HEK293 (cell line): ENCODE measurements around the gene CSMD2.

Experiments
- CTCF ChIA-PET: fragments of 350-600 bp; formaldehyde crosslinking; extraction: SDS; loops from one replicate; lab custom pipeline; 2021; ENCODE audit warnings: antibody characterized with exemption; lab: Yijun Ruan, JAX
- POLR2A ChIA-PET: fragments of 300-600 bp; formaldehyde crosslinking; extraction: SDS; loops from one replicate; lab custom pipeline; 2020; ENCODE audit warnings: antibody characterized with exemption, inconsistent platforms; lab: Yijun Ruan, JAX
- H3K27ac ChIP-seq: fragments of 200-500 bp; sonication (Bioruptor generic); 2 replicates; pipeline ENCODE4 v1.5.1; 2014; ENCODE audit warnings: low read depth, low read length, control low read depth, inconsistent platforms; ENCODE audit errors: extremely low read depth
- H3K36me3 ChIP-seq, 2 experiments: fragments of 200-500 bp in 1 of 2; sonication (Bioruptor generic) in 1 of 2; 1 replicate in 1 of 2; 2 replicates in 1 of 2; pipeline ENCODE4 v1.5.1; 2014 to 2017; ENCODE audit warnings: inconsistent platforms in 2 of 2, low read length in 2 of 2; ENCODE audit not compliant: control insufficient read depth in 2 of 2, insufficient read depth in 1 of 2
- H3K4me1 ChIP-seq: fragments of 200-500 bp; sonication (Bioruptor generic); 2 replicates; pipeline ENCODE4 v1.5.1; 2014; ENCODE audit warnings: mild to moderate bottlenecking, low read length, inconsistent platforms; ENCODE audit not compliant: control insufficient read depth, insufficient read depth
- H3K4me3 ChIP-seq: 2 replicates; pipeline ENCODE4 v1.5.1; 2011; ENCODE audit warnings: low read depth, mild to moderate bottlenecking, control low read depth, low read length, moderate library complexity
- H3K9me3 ChIP-seq: fragments of 200-500 bp; sonication (Bioruptor generic); 2 replicates; pipeline ENCODE4 v1.5.1; 2014; ENCODE audit warnings: low read depth, low read length, inconsistent platforms; ENCODE audit not compliant: control insufficient read depth, insufficient read depth
- HIC1 ChIP-seq: fragments of 450-650 bp; formaldehyde crosslinking; IDR thresholded peaks from 2 replicates; pipeline ENCODE4 v1.5.1; 2016; ENCODE audit warnings: missing biosample characterization, missing genetic modification characterization
- IKZF3 ChIP-seq: fragments of 450-650 bp; IDR thresholded peaks from 2 replicates; pipeline ENCODE4 v1.5.0; 2018; ENCODE audit warnings: missing biosample characterization, mild to moderate bottlenecking, missing genetic modification characterization, moderate library complexity
- KLF7 ChIP-seq: fragments of 450-650 bp; formaldehyde crosslinking; IDR thresholded peaks from 2 replicates; pipeline ENCODE4 v1.5.1; 2016; ENCODE audit warnings: missing biosample characterization, missing genetic modification characterization, borderline replicate concordance
- KLF9 ChIP-seq: fragments of 450-650 bp; formaldehyde crosslinking; IDR thresholded peaks from 2 replicates; pipeline ENCODE4 v1.5.1; 2016; ENCODE audit warnings: missing biosample characterization, missing genetic modification characterization, low read depth
- PRDM1 ChIP-seq: fragments of 450-650 bp; formaldehyde crosslinking; IDR thresholded peaks from 2 replicates; pipeline ENCODE4; 2016; ENCODE audit warnings: missing biosample characterization, missing genetic modification characterization
- RBAK ChIP-seq: fragments of 450-650 bp; formaldehyde crosslinking; IDR thresholded peaks from 2 replicates; pipeline ENCODE4 v1.5.1; 2016; ENCODE audit warnings: missing biosample characterization, missing genetic modification characterization
- SCRT1 ChIP-seq: fragments of 450-650 bp; formaldehyde crosslinking; IDR thresholded peaks from 2 replicates; pipeline ENCODE4 v1.5.1; 2016; ENCODE audit warnings: missing biosample characterization, missing genetic modification characterization, borderline replicate concordance
- ZFP37 ChIP-seq: fragments of 450-650 bp; formaldehyde crosslinking; IDR thresholded peaks from 2 replicates; pipeline ENCODE4 v1.5.1; 2016; ENCODE audit warnings: missing biosample characterization, missing genetic modification characterization
- ZFP69B ChIP-seq: fragments of 450-650 bp; formaldehyde crosslinking; IDR thresholded peaks from 2 replicates; pipeline ENCODE4 v1.5.1; 2016; ENCODE audit warnings: missing biosample characterization, missing genetic modification characterization
- ZNF10 ChIP-seq: fragments of 450-650 bp; formaldehyde crosslinking; IDR thresholded peaks from 2 replicates; pipeline ENCODE4 v1.5.1; 2017; ENCODE audit warnings: missing biosample characterization, missing genetic modification characterization
- ZNF114 ChIP-seq: fragments of 450-650 bp; formaldehyde crosslinking; IDR thresholded peaks from 2 replicates; pipeline ENCODE4 v1.5.0; 2017; ENCODE audit warnings: missing biosample characterization, missing genetic modification characterization
- ZNF132 ChIP-seq: fragments of 450-650 bp; formaldehyde crosslinking; IDR thresholded peaks from 2 replicates; pipeline ENCODE4 v1.5.1; 2017; ENCODE audit warnings: missing biosample characterization, missing genetic modification characterization, borderline replicate concordance
- ZNF133 ChIP-seq: fragments of 450-650 bp; formaldehyde crosslinking; IDR thresholded peaks from 2 replicates; pipeline ENCODE4 v1.5.1; 2016; ENCODE audit warnings: missing biosample characterization, missing genetic modification characterization
- ZNF175 ChIP-seq: fragments of 450-650 bp; formaldehyde crosslinking; IDR thresholded peaks from 2 replicates; pipeline ENCODE4 v1.5.1; 2016; ENCODE audit warnings: missing biosample characterization, missing genetic modification characterization
- ZNF184 ChIP-seq: fragments of 450-650 bp; IDR thresholded peaks from 2 replicates; pipeline ENCODE4 v1.5.1; 2018; ENCODE audit warnings: missing biosample characterization, mild to moderate bottlenecking, missing genetic modification characterization
- ZNF248 ChIP-seq: fragments of 450-650 bp; formaldehyde crosslinking; IDR thresholded peaks from 2 replicates; pipeline ENCODE4 v1.5.1; 2017; ENCODE audit warnings: missing biosample characterization, missing genetic modification characterization
- ZNF510 ChIP-seq: fragments of 450-650 bp; formaldehyde crosslinking; IDR thresholded peaks from 2 replicates; pipeline ENCODE4 v1.5.1; 2018; ENCODE audit warnings: mild to moderate bottlenecking, missing genetic modification characterization, missing biosample characterization; ENCODE audit not compliant: insufficient replicate concordance
- ZNF530 ChIP-seq: fragments of 450-650 bp; formaldehyde crosslinking; IDR thresholded peaks from 2 replicates; pipeline ENCODE4 v1.5.1; 2016; ENCODE audit warnings: low read depth, missing biosample characterization, missing genetic modification characterization
- ZNF560 ChIP-seq: fragments of 450-650 bp; formaldehyde crosslinking; IDR thresholded peaks from 2 replicates; pipeline ENCODE4 v1.5.1; 2017; ENCODE audit warnings: missing biosample characterization, missing genetic modification characterization, borderline replicate concordance
- ZNF624 ChIP-seq: fragments of 450-650 bp; formaldehyde crosslinking; IDR thresholded peaks from 2 replicates; pipeline ENCODE4 v1.5.1; 2017; ENCODE audit warnings: missing biosample characterization, missing genetic modification characterization
- ZNF639 ChIP-seq: fragments of 450-650 bp; formaldehyde crosslinking; IDR thresholded peaks from 2 replicates; pipeline ENCODE4 v1.5.1; 2016; ENCODE audit warnings: missing biosample characterization, missing genetic modification characterization
- ZNF701 ChIP-seq: fragments of 450-650 bp; formaldehyde crosslinking; IDR thresholded peaks from 2 replicates; pipeline ENCODE4 v1.5.1; 2016; ENCODE audit warnings: missing biosample characterization, missing genetic modification characterization
- ZNF837 ChIP-seq: fragments of 450-650 bp; formaldehyde crosslinking; IDR thresholded peaks from 2 replicates; pipeline ENCODE4 v1.5.1; 2016; ENCODE audit warnings: missing biosample characterization, missing genetic modification characterization
- ZSCAN16 ChIP-seq: fragments of 450-650 bp; formaldehyde crosslinking; IDR thresholded peaks from 2 replicates; pipeline ENCODE4 v1.5.1; 2016; ENCODE audit warnings: missing biosample characterization, missing genetic modification characterization
- ZXDB ChIP-seq: fragments of 450-650 bp; formaldehyde crosslinking; IDR thresholded peaks from 2 replicates; pipeline ENCODE4 v1.5.1; 2016; ENCODE audit warnings: missing biosample characterization, missing genetic modification characterization
- TF ChIP-seq, protein P1 (sequence below): fragments of 450-650 bp; formaldehyde crosslinking; optimal IDR thresholded peaks from 2 replicates; pipeline ENCODE3; 2016; ENCODE audit warnings: missing biosample characterization, mild to moderate bottlenecking, missing genetic modification characterization
- TF ChIP-seq, protein P2 (sequence below): fragments of 450-650 bp; formaldehyde crosslinking; IDR thresholded peaks from 2 replicates; pipeline ENCODE4 v1.5.1; 2016; ENCODE audit warnings: missing biosample characterization, missing genetic modification characterization
- TF ChIP-seq, protein P3 (sequence below): fragments of 450-650 bp; formaldehyde crosslinking; IDR thresholded peaks from 2 replicates; pipeline ENCODE4 v1.5.1; 2016; ENCODE audit warnings: missing biosample characterization, missing genetic modification characterization
- TF ChIP-seq, protein P4 (sequence below): fragments of 450-650 bp; formaldehyde crosslinking; IDR thresholded peaks from 2 replicates; pipeline ENCODE4 v1.5.1; 2017; ENCODE audit warnings: missing biosample characterization, missing genetic modification characterization

The CSMD2 gene

DNA sequence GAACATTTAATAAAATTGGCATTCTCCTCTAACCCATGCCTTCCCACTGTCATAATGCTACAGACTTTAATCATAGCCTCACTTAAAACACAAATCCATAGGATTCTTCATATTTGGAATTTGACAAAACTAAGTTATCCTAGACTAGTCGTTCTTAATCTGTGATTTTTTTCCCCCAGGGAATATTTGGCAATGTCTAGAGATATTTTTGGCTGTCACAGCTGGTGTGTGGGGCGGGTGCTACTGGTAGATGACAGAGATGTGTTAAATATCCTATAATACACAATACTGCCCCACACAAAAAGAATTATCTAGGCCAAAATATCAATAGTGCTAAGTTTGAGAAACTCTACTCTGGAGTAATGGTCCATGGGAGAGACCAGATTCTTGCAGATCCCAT, 396.9 kb downstream of the CSMD2 start:
- Histone ChIP-seq H3K4me1 (no peaks in the 10 kb centered on the region), H3K27ac (no peak overlapping the region), H3K36me3 (no peaks in the 10 kb centered on the region), H3K9me3 (no peaks in the 10 kb centered on the region), H3K4me3 (no peak overlapping the region)
- CTCF ChIA-PET = no interaction called here
- POLR2A ChIA-PET = no interaction called here
- TF ChIP-seq ZXDB (tag by site-specific recombination) = no peak
- TF ChIP-seq ZNF624 (tag by site-specific recombination) = no peak
- TF ChIP-seq ZSCAN16 (tag by site-specific recombination) = no peak
- TF ChIP-seq ZNF132 (tag by site-specific recombination) = no peak
- TF ChIP-seq, protein P1, sequence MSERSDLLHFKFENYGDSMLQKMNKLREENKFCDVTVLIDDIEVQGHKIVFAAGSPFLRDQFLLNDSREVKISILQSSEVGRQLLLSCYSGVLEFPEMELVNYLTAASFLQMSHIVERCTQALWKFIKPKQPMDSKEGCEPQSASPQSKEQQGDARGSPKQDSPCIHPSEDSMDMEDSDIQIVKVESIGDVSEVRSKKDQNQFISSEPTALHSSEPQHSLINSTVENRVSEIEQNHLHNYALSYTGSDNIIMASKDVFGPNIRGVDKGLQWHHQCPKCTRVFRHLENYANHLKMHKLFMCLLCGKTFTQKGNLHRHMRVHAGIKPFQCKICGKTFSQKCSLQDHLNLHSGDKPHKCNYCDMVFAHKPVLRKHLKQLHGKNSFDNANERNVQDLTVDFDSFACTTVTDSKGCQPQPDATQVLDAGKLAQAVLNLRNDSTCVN (tag by site-specific recombination) = no peak
- TF ChIP-seq ZNF114 (tag by site-specific recombination) = no peak
- TF ChIP-seq, protein P2, sequence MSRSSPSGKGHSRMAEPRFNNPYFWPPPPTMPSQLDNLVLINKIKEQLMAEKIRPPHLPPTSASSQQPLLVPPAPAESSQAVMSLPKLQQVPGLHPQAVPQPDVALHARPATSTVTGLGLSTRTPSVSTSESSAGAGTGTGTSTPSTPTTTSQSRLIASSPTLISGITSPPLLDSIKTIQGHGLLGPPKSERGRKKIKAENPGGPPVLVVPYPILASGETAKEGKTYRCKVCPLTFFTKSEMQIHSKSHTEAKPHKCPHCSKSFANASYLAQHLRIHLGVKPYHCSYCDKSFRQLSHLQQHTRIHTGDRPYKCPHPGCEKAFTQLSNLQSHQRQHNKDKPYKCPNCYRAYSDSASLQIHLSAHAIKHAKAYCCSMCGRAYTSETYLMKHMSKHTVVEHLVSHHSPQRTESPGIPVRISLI (tag by site-specific recombination) = no peak
- TF ChIP-seq SCRT1 (tag by site-specific recombination) = no peak
- no peak for TF ChIP-seq ZFP69B
- TF ChIP-seq, protein P3, sequence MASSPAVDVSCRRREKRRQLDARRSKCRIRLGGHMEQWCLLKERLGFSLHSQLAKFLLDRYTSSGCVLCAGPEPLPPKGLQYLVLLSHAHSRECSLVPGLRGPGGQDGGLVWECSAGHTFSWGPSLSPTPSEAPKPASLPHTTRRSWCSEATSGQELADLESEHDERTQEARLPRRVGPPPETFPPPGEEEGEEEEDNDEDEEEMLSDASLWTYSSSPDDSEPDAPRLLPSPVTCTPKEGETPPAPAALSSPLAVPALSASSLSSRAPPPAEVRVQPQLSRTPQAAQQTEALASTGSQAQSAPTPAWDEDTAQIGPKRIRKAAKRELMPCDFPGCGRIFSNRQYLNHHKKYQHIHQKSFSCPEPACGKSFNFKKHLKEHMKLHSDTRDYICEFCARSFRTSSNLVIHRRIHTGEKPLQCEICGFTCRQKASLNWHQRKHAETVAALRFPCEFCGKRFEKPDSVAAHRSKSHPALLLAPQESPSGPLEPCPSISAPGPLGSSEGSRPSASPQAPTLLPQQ = no peak
- no peak for TF ChIP-seq ZNF639 (tag by site-specific recombination)
- TF ChIP-seq ZNF560 (tag by site-specific recombination) = no peak
- no peak for TF ChIP-seq ZNF837 (tag by site-specific recombination)
- TF ChIP-seq KLF9 (tag by site-specific recombination) = no peak
- TF ChIP-seq, protein P4, sequence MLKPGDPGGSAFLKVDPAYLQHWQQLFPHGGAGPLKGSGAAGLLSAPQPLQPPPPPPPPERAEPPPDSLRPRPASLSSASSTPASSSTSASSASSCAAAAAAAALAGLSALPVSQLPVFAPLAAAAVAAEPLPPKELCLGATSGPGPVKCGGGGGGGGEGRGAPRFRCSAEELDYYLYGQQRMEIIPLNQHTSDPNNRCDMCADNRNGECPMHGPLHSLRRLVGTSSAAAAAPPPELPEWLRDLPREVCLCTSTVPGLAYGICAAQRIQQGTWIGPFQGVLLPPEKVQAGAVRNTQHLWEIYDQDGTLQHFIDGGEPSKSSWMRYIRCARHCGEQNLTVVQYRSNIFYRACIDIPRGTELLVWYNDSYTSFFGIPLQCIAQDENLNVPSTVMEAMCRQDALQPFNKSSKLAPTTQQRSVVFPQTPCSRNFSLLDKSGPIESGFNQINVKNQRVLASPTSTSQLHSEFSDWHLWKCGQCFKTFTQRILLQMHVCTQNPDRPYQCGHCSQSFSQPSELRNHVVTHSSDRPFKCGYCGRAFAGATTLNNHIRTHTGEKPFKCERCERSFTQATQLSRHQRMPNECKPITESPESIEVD = no peak

GRCh38 chr1:33764149-33764548, 400.9 kb downstream of the CSMD2 start:
- ChIA-PET POLR2A (no interaction called here), CTCF (no interaction called here)
- H3K9me3 ChIP-seq = no peaks in the 10 kb centered on the region
- no peak overlapping the region for H3K4me3 ChIP-seq
- no peaks in the 10 kb centered on the region for H3K36me3 ChIP-seq
- no peaks in the 10 kb centered on the region for H3K4me1 ChIP-seq
- no peak overlapping the region for H3K27ac ChIP-seq
- TF ChIP-seq ZNF510 = no peak
- no peak for TF ChIP-seq RBAK
- TF ChIP-seq ZNF10 = no peak
- no peak for TF ChIP-seq ZNF530 (tag by site-specific recombination)
- TF ChIP-seq ZFP37 (tag by site-specific recombination) = no peak
- TF ChIP-seq ZNF248 (tag by site-specific recombination) = no peak
- no peak for TF ChIP-seq ZNF184 (tag by site-specific recombination)
- no peak for TF ChIP-seq KLF7 (tag by site-specific recombination)
- no peak for TF ChIP-seq IKZF3 (tag by site-specific recombination)
- no peak for TF ChIP-seq HIC1
- no peak for TF ChIP-seq ZNF701 (tag by site-specific recombination)
- no peak for TF ChIP-seq ZNF175 (tag by site-specific recombination)
- TF ChIP-seq PRDM1 (tag by site-specific recombination) = no peak
- TF ChIP-seq ZNF133 (tag by site-specific recombination) = no peak
